Fibroblast of lung (primary cell): ENCODE measurements around the gene AOAH. TPM values are rescaled to one million over a fixed set of nuclear protein-coding genes. Genes with fewer than 3 reads are reported as not detected.
"Not testable (repeated sequence)": the region's sequence is repeated elsewhere in the genome, so short reads cannot be mapped to it uniquely, and the experiment has no call there.

ENCODE experiments used
- DNase-seq, 2 donors: peaks; one replicate each; pipeline versions ENCODE4 v3.0.0 to v3.0.0-alpha.2; 2010; ENCODE audit warnings: low read depth in 2 of 2
- H2AFZ ChIP-seq: 2 replicates; pipeline ENCODE4 v1.5.1; 2012; ENCODE audit warnings: low read length, control low read depth, inconsistent platforms
- H3K27ac ChIP-seq: 2 replicates; pipeline ENCODE4 v1.5.1; 2011; ENCODE audit warnings: low read length, control low read depth; ENCODE audit not compliant: insufficient read depth
- H3K27me3 ChIP-seq: 2 replicates; pipeline ENCODE4 v1.5.1; 2011; ENCODE audit warnings: mild to moderate bottlenecking, low read length; ENCODE audit not compliant: control insufficient read depth, insufficient read depth
- H3K36me3 ChIP-seq: 2 replicates; pipeline ENCODE4 v1.5.1; 2011; ENCODE audit warnings: low read length; ENCODE audit not compliant: control insufficient read depth, insufficient read depth
- H3K4me1 ChIP-seq: 2 replicates; pipeline ENCODE4 v1.5.1; 2011; ENCODE audit warnings: low read length; ENCODE audit not compliant: control insufficient read depth, insufficient read depth; ENCODE audit errors: extremely low read depth
- H3K4me2 ChIP-seq: 2 replicates; pipeline ENCODE4 v1.5.1; 2011; ENCODE audit warnings: low read length, control low read depth; ENCODE audit not compliant: insufficient read depth; ENCODE audit errors: extremely low read depth
- H3K4me3 ChIP-seq, 4 experiments: fragments of 200-600 bp in 1 of 4; sonication (generic) in 1 of 4; replicated peaks in 1 of 4; 2 replicates each; pipeline ENCODE4 v1.5.1; 2011 to 2016; ENCODE audit warnings: low read length in 4 of 4, low read depth in 3 of 4, mild to moderate bottlenecking in 3 of 4, control low read depth in 2 of 4, inconsistent platforms in 1 of 4, mixed read lengths in 1 of 4; ENCODE audit not compliant: insufficient read depth in 1 of 4; ENCODE audit errors: control extremely low read depth in 1 of 4
- H3K79me2 ChIP-seq: 2 replicates; pipeline ENCODE4 v1.5.1; 2012; ENCODE audit warnings: mild to moderate bottlenecking, low read length, inconsistent platforms; ENCODE audit not compliant: control insufficient read depth, insufficient read depth
- H3K9ac ChIP-seq: 2 replicates; pipeline ENCODE4 v1.5.1; 2011; ENCODE audit warnings: mild to moderate bottlenecking, low read length, control low read depth; ENCODE audit not compliant: insufficient read depth
- H3K9me3 ChIP-seq: 2 replicates; pipeline ENCODE4 v1.5.1; 2012; ENCODE audit warnings: low read depth, low read length; ENCODE audit not compliant: control insufficient read depth, insufficient read depth
- H4K20me1 ChIP-seq: 2 replicates; pipeline ENCODE4 v1.5.1; 2011; ENCODE audit warnings: low read length; ENCODE audit not compliant: control insufficient read depth, insufficient read depth; ENCODE audit errors: extremely low read depth
- CTCF ChIP-seq, 2 donors: IDR thresholded peaks in 1 of 2; conservative IDR thresholded peaks in 1 of 2; 1 replicate in 1 of 2; 2 replicates in 1 of 2; pipeline ENCODE4 v1.5.1; 2011 to 2012; ENCODE audit warnings: low read length in 2 of 2, control low read depth in 1 of 2, inconsistent platforms in 1 of 2, low read depth in 1 of 2, mild to moderate bottlenecking in 1 of 2
- EZH2 ChIP-seq: IDR thresholded peaks from 2 replicates; pipeline ENCODE4 v1.5.1; 2012; ENCODE audit warnings: low read length, control low read depth, mild to moderate bottlenecking; ENCODE audit errors: missing control alignments
- polyA plus RNA-seq, 2 donors: library from polyadenylated mRNA; depleted of rRNA in 1 of 2; stranded (reverse) in 1 of 2; unstranded in 1 of 2; fragments of >200 nt; gene quantifications; 2 replicates each; pipeline ENCODE4 v1.2.1, GENCODE V29; 2011 to 2012; ENCODE audit warnings: missing spikeins in 1 of 2
- total RNA-seq: library from RNA; depleted of rRNA; stranded (reverse); fragments of >200 nt; gene quantifications from 2 replicates; pipeline ENCODE4 v1.2.1, GENCODE V29; 2014

Gene AOAH
- total and polyA plus RNA-seq, 2 donors (not counting 1 experiment from before 2014, with no cell fraction given) = not detected

GRCh38 chr7:36708767-36709166, 15.5 kb downstream of the AOAH start:
- no peaks in the 10 kb centered on the region for H3K4me1 ChIP-seq
- H3K9me3 ChIP-seq = no peaks in the 10 kb centered on the region
- no peak overlapping the region for H3K4me3 ChIP-seq
- H3K4me2 ChIP-seq = no peak overlapping the region
- H2AFZ ChIP-seq = no peak overlapping the region
- H4K20me1 ChIP-seq = no peaks in the 10 kb centered on the region
- DNase-seq = no peak
- H3K9ac ChIP-seq = no peak overlapping the region
- no peaks in the 10 kb centered on the region for H3K36me3 ChIP-seq
- H3K27ac ChIP-seq = no peak overlapping the region
- H3K79me2 ChIP-seq = no peaks in the 10 kb centered on the region
- H3K27me3 ChIP-seq = no peaks in the 10 kb centered on the region
- no peak for TF ChIP-seq CTCF (conservative IDR thresholded peaks at IDR 0.05 in 1 of 2, IDR thresholded peaks at IDR 0.05 in 1 of 2; ENCODE audit: low read depth in 1 of 2, low read length in 2 of 2)
- no peak for TF ChIP-seq EZH2

GRCh38 chr7:36707898-36708297, 16.4 kb downstream of the AOAH start:
- no peak overlapping the region for H3K4me2 ChIP-seq
- H3K9ac ChIP-seq = no peak overlapping the region
- H3K9me3 ChIP-seq = no peaks in the 10 kb centered on the region
- H3K4me3 ChIP-seq = no peak overlapping the region
- no peak overlapping the region for H3K27ac ChIP-seq
- no peak for DNase-seq
- H3K4me1 ChIP-seq = no peaks in the 10 kb centered on the region
- TF ChIP-seq EZH2 (no peak), CTCF (conservative IDR thresholded peaks at IDR 0.05 in 1 of 2, IDR thresholded peaks at IDR 0.05 in 1 of 2; ENCODE audit: low read depth in 1 of 2, low read length in 2 of 2) (no peak)
- no peaks in the 10 kb centered on the region for H3K27me3 ChIP-seq
- no peaks in the 10 kb centered on the region for H4K20me1 ChIP-seq
- H2AFZ ChIP-seq = no peak overlapping the region
- no peaks in the 10 kb centered on the region for H3K79me2 ChIP-seq
- H3K36me3 ChIP-seq = no peaks in the 10 kb centered on the region

DNA sequence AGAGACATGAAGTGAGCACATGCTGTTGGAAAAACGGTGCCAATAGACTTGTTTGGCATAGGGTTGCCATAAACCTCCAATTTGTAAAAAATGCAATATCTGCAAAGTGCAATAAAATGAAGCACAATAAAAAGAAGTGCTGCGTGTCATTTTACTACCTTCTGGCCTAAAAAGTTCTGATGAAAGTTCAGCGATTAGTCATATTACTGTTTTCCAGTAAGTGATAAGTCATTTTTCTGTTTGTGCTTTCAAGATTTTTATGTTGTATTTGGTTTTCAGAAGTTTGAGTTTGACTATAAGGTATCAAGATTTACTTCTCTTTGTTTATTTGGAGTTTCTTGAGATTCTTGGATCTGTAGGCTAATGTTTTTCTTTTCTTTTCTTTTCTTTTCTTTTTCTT, 16.8 kb downstream of the AOAH start:
- H3K9me3 ChIP-seq = no peaks in the 10 kb centered on the region
- H3K9ac ChIP-seq = no peak overlapping the region
- no peak overlapping the region for H3K4me3 ChIP-seq
- TF ChIP-seq EZH2 = no peak
- no peak for TF ChIP-seq CTCF (conservative IDR thresholded peaks at IDR 0.05 in 1 of 2, IDR thresholded peaks at IDR 0.05 in 1 of 2; ENCODE audit: low read depth in 1 of 2, low read length in 2 of 2)
- no peaks in the 10 kb centered on the region for H3K36me3 ChIP-seq
- H3K27ac ChIP-seq = no peak overlapping the region
- DNase-seq = no peak
- no peaks in the 10 kb centered on the region for H3K27me3 ChIP-seq
- H3K79me2 ChIP-seq = no peaks in the 10 kb centered on the region
- H3K4me1 ChIP-seq = no peaks in the 10 kb centered on the region
- no peak overlapping the region for H3K4me2 ChIP-seq
- H2AFZ ChIP-seq = no peak overlapping the region
- H4K20me1 ChIP-seq = no peaks in the 10 kb centered on the region

DNA sequence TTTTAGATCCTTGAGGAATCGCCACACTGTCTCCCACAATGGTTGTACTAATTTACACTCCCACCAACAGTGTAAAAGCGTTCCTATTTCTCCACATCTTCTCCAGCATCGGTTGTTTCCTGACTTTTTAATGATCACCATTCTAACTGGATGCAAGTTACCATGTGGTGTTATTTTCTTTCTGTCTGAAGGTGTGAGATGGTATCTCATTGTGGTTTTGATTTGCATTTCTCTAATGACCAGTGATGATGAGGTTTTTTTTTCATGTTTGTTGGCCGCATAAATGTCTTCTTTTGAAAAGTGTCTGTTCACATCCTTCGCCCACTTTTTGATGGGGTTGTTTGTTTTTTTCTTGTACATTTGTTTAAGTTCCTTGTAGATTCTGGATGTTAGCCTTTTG, 20.4 kb downstream of the AOAH start:
- not testable (repeated sequence) for H2AFZ ChIP-seq

More for the DNA sequence above, 20.4 kb downstream of the AOAH start:
- H3K9ac ChIP-seq, DNase-seq, H3K4me2 ChIP-seq, H3K79me2 ChIP-seq, H3K4me3 ChIP-seq, H3K9me3 ChIP-seq, H3K4me1 ChIP-seq, H3K36me3 ChIP-seq, H3K27ac ChIP-seq, H4K20me1 ChIP-seq, H3K27me3 ChIP-seq: not testable (repeated sequence)
